ENCODE results near the gene APOH. TPM values are rescaled to one million over a fixed set of nuclear protein-coding genes. Genes with fewer than 3 reads are reported as not detected.

The APOH gene
- total RNA-seq, 1 experiment from 2014 or later: not detected

GRCh38 chr17:66192378-66192687 lies 36.9 kb downstream of the APOH start:
- DNase-seq (ENCODE audit: low read depth): no peak

- DNase-seq (ENCODE audit: low read depth): peak; percentile 82
Observed at GRCh38 chr17:66191593-66192377, 37.4 kb downstream of the APOH start, which contains the start of gene CEP112. Gene CEP112 (minus strand): TSS chr17:66192133.

GRCh38 chr17:66190738-66191592 lies 38.2 kb downstream of the APOH start:
- peak; percentile 22 for DNase-seq (ENCODE audit: low read depth)

- no peak for DNase-seq (ENCODE audit: low read depth)
Observed at GRCh38 chr17:66187718-66188117, 41.5 kb downstream of the APOH start.

GRCh38 chr17:66185862-66186261 lies 43.4 kb downstream of the APOH start:
- DNase-seq (ENCODE audit: low read depth): no peak

- DNase-seq (ENCODE audit: low read depth): no peak
Observed at GRCh38 chr17:66184392-66184791, 44.8 kb downstream of the APOH start.

- no peak for DNase-seq (ENCODE audit: low read depth)
Observed at GRCh38 chr17:66183529-66183928, 45.7 kb downstream of the APOH start.

GRCh38 chr17:66178642-66179041 lies 50.6 kb downstream of the APOH start:
- DNase-seq (ENCODE audit: low read depth): no peak

- DNase-seq (ENCODE audit: low read depth): no peak
Observed at GRCh38 chr17:66177048-66177447, 52.2 kb downstream of the APOH start.

GRCh38 chr17:66175892-66176291 lies 53.3 kb downstream of the APOH start:
- DNase-seq (ENCODE audit: low read depth): no peak

- DNase-seq (ENCODE audit: low read depth): no peak
Observed at GRCh38 chr17:66172691-66173223, 56.5 kb downstream of the APOH start.

GRCh38 chr17:66172144-66172543 lies 57.1 kb downstream of the APOH start:
- DNase-seq (ENCODE audit: low read depth): no peak

GRCh38 chr17:66171692-66172091 lies 57.5 kb downstream of the APOH start:
- no peak for DNase-seq (ENCODE audit: low read depth)

GRCh38 chr17:66171172-66171571 lies 58.0 kb downstream of the APOH start:
- DNase-seq (ENCODE audit: low read depth): no peak

- no peak for DNase-seq (ENCODE audit: low read depth)
Observed at GRCh38 chr17:66169839-66170238, 59.4 kb downstream of the APOH start.

GRCh38 chr17:66167189-66167815 lies 61.9 kb downstream of the APOH start:
- DNase-seq (ENCODE audit: low read depth): no peak

- DNase-seq (ENCODE audit: low read depth): peak; percentile 38
Observed at GRCh38 chr17:66165537-66166123, 63.6 kb downstream of the APOH start.

Other genes with a start within 250 kb of the APOH start
- gene CEP112, start 37.3 kb downstream of the APOH start, total RNA-seq (2014; rRNA removed; shearing (Covaris generic)): 0.68 and 2.8 TPM in 2 replicates
- gene PRKCA, start 73.2 kb upstream of the APOH start, total RNA-seq (2014; rRNA removed; shearing (Covaris generic)): 17.6 and 21.8 TPM in 2 replicates

Measured in Daoy (cell line).